PC-3 (cell line): ENCODE results near the gene STN1. TPM values are rescaled to one million over a fixed set of nuclear protein-coding genes. Genes with fewer than 3 reads are reported as not detected.

Experiments used
- ATAC-seq: fragments of 200-7000 bp; cut with Tn5 transposase; 2 replicates; pipeline ENCODE4 v1.9.1; 2020; ENCODE audit warnings: mild to moderate bottlenecking, moderate library complexity
- BruUV-seq: library from RNA; stranded (reverse); fragments of 400-500 nt; replicated peaks from 2 replicates; lab custom pipeline; 2021; lab: Mats Ljungman, UMichigan
- CTCF ChIA-PET: fragments of 300-600 bp; sonication (Branson Sonifier 250); formaldehyde crosslinking; loops from one replicate; lab custom pipeline; 2022; ENCODE audit warnings: antibody characterized with exemption; lab: Charles Lee
- POLR2A ChIA-PET: fragments of 300-600 bp; sonication (Branson Sonifier 250); formaldehyde crosslinking; loops from one replicate; lab custom pipeline; 2022; ENCODE audit warnings: antibody characterized with exemption; ENCODE audit not compliant: unreplicated experiment; lab: Charles Lee
- DNase-seq: peaks from one replicate; pipeline ENCODE4 v3.0.0-alpha.2; 2015
- H2AFZ ChIP-seq: fragments of 300-600 bp; sonication (generic); 2 replicates; pipeline ENCODE4 v1.6.0; 2016; ENCODE audit warnings: antibody characterized with exemption, low read length
- H3F3A ChIP-seq: fragments of 300-600 bp; sonication (generic); one replicate; pipeline ENCODE4 v1.6.0; 2017; ENCODE audit warnings: antibody characterized with exemption, low read length, control low read depth, mild to moderate bottlenecking; ENCODE audit not compliant: unreplicated experiment
- H3K27ac ChIP-seq: fragments of 300-600 bp; sonication (generic); 2 replicates; pipeline ENCODE4 v1.5.1; 2016; ENCODE audit warnings: mild to moderate bottlenecking, low read length
- H3K27me3 ChIP-seq: fragments of 300-600 bp; sonication (generic); 2 replicates; pipeline ENCODE4 v1.6.1; 2016; ENCODE audit warnings: low read length, mixed read lengths
- H3K36me3 ChIP-seq: fragments of 300-600 bp; sonication (generic); 2 replicates; pipeline ENCODE4 v1.6.1; 2016; ENCODE audit warnings: low read depth, mixed run types, low read length, mixed read lengths
- H3K4me1 ChIP-seq: fragments of 300-600 bp; sonication (generic); 2 replicates; pipeline ENCODE4 v1.5.1; 2016; ENCODE audit warnings: low read length; ENCODE audit not compliant: insufficient read depth
- H3K4me2 ChIP-seq: fragments of 300-600 bp; sonication (generic); 2 replicates; pipeline ENCODE4 v1.6.0; 2016; ENCODE audit warnings: low read length
- H3K4me3 ChIP-seq: fragments of 300-600 bp; sonication (generic); 2 replicates; pipeline ENCODE4 v1.5.1; 2016; ENCODE audit warnings: mild to moderate bottlenecking, low read length, mixed read lengths
- H3K79me2 ChIP-seq: fragments of 300-600 bp; sonication (generic); 2 replicates; pipeline ENCODE4 v1.6.1; 2017; ENCODE audit warnings: low read length, mixed read lengths
- H3K9ac ChIP-seq: fragments of 300-600 bp; sonication (generic); 2 replicates; pipeline ENCODE4 v1.6.0; 2016; ENCODE audit warnings: mild to moderate bottlenecking, low read length
- H3K9me2 ChIP-seq: fragments of 300-600 bp; sonication (generic); replicated peaks from 2 replicates; pipeline ENCODE4 v1.6.1; 2016; ENCODE audit warnings: mixed run types, low read length, mixed read lengths
- H3K9me3 ChIP-seq: fragments of 300-600 bp; sonication (generic); 2 replicates; pipeline ENCODE4 v1.6.1; 2016; ENCODE audit warnings: low read length, mixed read lengths
- H4K20me1 ChIP-seq: fragments of 300-600 bp; sonication (generic); 2 replicates; pipeline ENCODE4 v1.6.1; 2016; ENCODE audit warnings: low read length, mixed read lengths
- CTCF ChIP-seq: fragments of 300-600 bp; sonication (generic); conservative IDR thresholded peaks from 2 replicates; pipeline ENCODE4 v1.5.1; 2017; ENCODE audit warnings: antibody characterized with exemption, low read depth, mild to moderate bottlenecking, low read length
- EZH2 ChIP-seq: fragments of 300-600 bp; sonication (generic); IDR thresholded peaks from one replicate; pipeline ENCODE4 v1.6.1; 2017; ENCODE audit warnings: antibody characterized with exemption, mild to moderate bottlenecking, low read length; ENCODE audit not compliant: unreplicated experiment
- EZH2phosphoT487 ChIP-seq: fragments of 300-600 bp; sonication (generic); IDR thresholded peaks from 2 replicates; pipeline ENCODE4 v1.6.1; 2018; ENCODE audit warnings: mild to moderate bottlenecking, antibody characterized with exemption, low read length, borderline replicate concordance
- intact Hi-C: fragments of 100-400 bp; cut with micrococcal nuclease; formaldehyde crosslinking; loops from 2 replicates; pipeline ENCODE4 v1.9.0; 2023
- total RNA-seq: library from RNA; depleted of rRNA; stranded (reverse); fragments of >200 nt; gene quantifications from 2 replicates; pipeline ENCODE4 v1.2.3, GENCODE V29; 2014

Gene STN1
- total RNA-seq, 1 experiment from 2014 or later = 33.5 TPM

- Histone ChIP-seq H3K27ac (peak overlapping the region; percentile 89), H3F3A (no peaks in the 10 kb centered on the region), H3K9ac (peak overlapping the region; percentile 91), H3K27me3 (no peaks in the 10 kb centered on the region), H2AFZ (no peak overlapping the region), H3K4me2 (peak overlapping the region; percentile 93), H3K9me2 (no peaks in the 10 kb centered on the region), H3K36me3 (peaks cover 11% of the 10 kb centered on the region), H3K4me3 (peak overlapping the region; percentile 72), H3K9me3 (no peaks in the 10 kb centered on the region), H3K79me2 (peaks cover 46% of the 10 kb centered on the region), H3K4me1 (peaks cover 31% of the 10 kb centered on the region), H4K20me1 (no peaks in the 10 kb centered on the region)
- intact Hi-C loops = loop anchor here (2.0 kb wide), 1 partner anchor 22 kb away; no protein-coding TSS in a partner anchor
- peak; percentile 49 for DNase-seq
- CTCF ChIA-PET = interaction anchor here (0.8 kb wide), 1 partner anchor 29 kb away, joined by 18 read pairs; no protein-coding TSS in a partner anchor
- BruUV-seq = no TSS peak
- POLR2A ChIA-PET = interaction anchor here (0.6 to 0.8 kb wide), 2 partner anchors 22 to 54 kb away, joined by 3 to 5 read pairs; no protein-coding TSS in a partner anchor
- no peak for ATAC-seq
- TF ChIP-seq EZH2 (no peak), CTCF (no peak), EZH2phosphoT487 (no peak)
Measured at GRCh38 chr10:103916876-103917275, 1.1 kb downstream of the STN1 start.

GRCh38 chr10:103916254-103916653, 1.7 kb downstream of the STN1 start:
- intact Hi-C loops = loop anchor here (2.0 kb wide), 1 partner anchor 21 kb away; no protein-coding TSS in a partner anchor
- CTCF ChIA-PET = interaction anchor here (0.8 kb wide), 1 partner anchor 28 kb away, joined by 18 read pairs; no protein-coding TSS in a partner anchor
- no peaks in the 10 kb centered on the region for H3K27me3 ChIP-seq
- no peak overlapping the region for H2AFZ ChIP-seq
- no peaks in the 10 kb centered on the region for H3K9me2 ChIP-seq
- no TSS peak for BruUV-seq
- H3K4me3 ChIP-seq = peak overlapping the region; percentile 72
- peaks cover 52% of the 10 kb centered on the region for H3K79me2 ChIP-seq
- no peaks in the 10 kb centered on the region for H3K9me3 ChIP-seq
- peaks cover 11% of the 10 kb centered on the region for H3K36me3 ChIP-seq
- TF ChIP-seq CTCF (no peak), EZH2phosphoT487 (no peak), EZH2 (no peak)
- DNase-seq (no peak), ATAC-seq (no peak)
- H3K4me1 ChIP-seq = peaks cover 31% of the 10 kb centered on the region
- H3K4me2 ChIP-seq = peak overlapping the region; percentile 93
- H3K27ac ChIP-seq = peak overlapping the region; percentile 89
- H3K9ac ChIP-seq = peak overlapping the region; percentile 91
- no peaks in the 10 kb centered on the region for H3F3A ChIP-seq
- POLR2A ChIA-PET = interaction anchor here (0.6 to 0.8 kb wide), 2 partner anchors 22 to 54 kb away, joined by 3 to 5 read pairs; no protein-coding TSS in a partner anchor
- no peaks in the 10 kb centered on the region for H4K20me1 ChIP-seq

GRCh38 chr10:103915796-103916195, 2.2 kb downstream of the STN1 start:
- intact Hi-C loops = loop anchor here (2.0 kb wide), 1 partner anchor 21 kb away; no protein-coding TSS in a partner anchor
- H3K79me2 ChIP-seq = peaks cover 55% of the 10 kb centered on the region
- no peaks in the 10 kb centered on the region for H3K9me2 ChIP-seq
- TF ChIP-seq EZH2phosphoT487 = no peak
- TF ChIP-seq EZH2 = no peak
- no peak for TF ChIP-seq CTCF
- H3K4me3 ChIP-seq = peak overlapping the region; percentile 72
- H3K36me3 ChIP-seq = peaks cover 11% of the 10 kb centered on the region
- no peaks in the 10 kb centered on the region for H3F3A ChIP-seq
- H2AFZ ChIP-seq = no peak overlapping the region
- BruUV-seq = no TSS peak
- POLR2A ChIA-PET = no interaction called here
- H3K9me3 ChIP-seq = no peaks in the 10 kb centered on the region
- DNase-seq (peak; percentile 22), ATAC-seq (no peak)
- peak overlapping the region; percentile 89 for H3K27ac ChIP-seq
- H3K4me1 ChIP-seq = peaks cover 31% of the 10 kb centered on the region
- peak overlapping the region; percentile 91 for H3K9ac ChIP-seq
- no peaks in the 10 kb centered on the region for H4K20me1 ChIP-seq
- H3K27me3 ChIP-seq = no peaks in the 10 kb centered on the region
- peak overlapping the region; percentile 93 for H3K4me2 ChIP-seq
- CTCF ChIA-PET = no interaction called here
